ENCODE data around the gene NHLRC4. TPM values are rescaled to one million over a fixed set of nuclear protein-coding genes. Genes with fewer than 3 reads are reported as not detected.

NHLRC4 gene
- total and polyA plus RNA-seq, 2 donors (not counting 1 experiment from before 2014, with no cell fraction given) = 2.2 to 4.2 TPM

GRCh38 chr16:595094-595528 lies 28.3 kb downstream of the NHLRC4 start:
- Histone ChIP-seq H3K36me3 (replicated peaks in 1 of 2; ENCODE audit: control extremely low read depth in 1 of 2, control insufficient read depth in 1 of 2, extremely low read depth in 1 of 2, insufficient read depth in 2 of 2, low read length in 1 of 2) (peaks cover 0 to 9% of the 10 kb centered on the region in 2 experiments), H3K27ac (ENCODE audit: low read length in 2 of 2) (no peak overlapping the region), H2AFZ (ENCODE audit: insufficient read depth, low read depth, low read length, poor library complexity, severe bottlenecking) (no peak overlapping the region), H3K9me3 (ENCODE audit: control extremely low read depth in 1 of 3, control insufficient read depth in 2 of 3, insufficient read depth in 1 of 3, low read length in 2 of 3) (peaks cover 0 to 7% (median 0%) of the 10 kb centered on the region in 3 donors), H3K4me2 (replicated peaks; ENCODE audit: low read depth, low read length, poor library complexity, severe bottlenecking) (no peak overlapping the region), H4K20me1 (ENCODE audit: control insufficient read depth, insufficient read depth, low read length, poor library complexity, severe bottlenecking) (peaks cover 46% of the 10 kb centered on the region), H3K27me3 (replicated peaks in 1 of 4; ENCODE audit: control extremely low read depth in 1 of 4, control insufficient read depth in 3 of 4, insufficient read depth in 4 of 4, low read length in 3 of 4) (no peaks in the 10 kb centered on the region), H3K79me2 (ENCODE audit: control insufficient read depth, insufficient read depth, low read length) (peaks cover 74% of the 10 kb centered on the region), H3K4me3 (ENCODE audit: control extremely low read depth in 1 of 5, extremely low read depth in 1 of 5, insufficient read depth in 1 of 5, low read depth in 2 of 5, low read length in 4 of 5) (no peak overlapping the region), H3K9ac (ENCODE audit: low read length) (no peak overlapping the region), H3K4me1 (ENCODE audit: control insufficient read depth in 2 of 2, insufficient read depth in 2 of 2, low read length in 2 of 2) (peaks cover 8 to 15% of the 10 kb centered on the region in 2 donors)
- CTCF ChIA-PET = no interaction called here
- Mint-ChIP-seq H3K4me3 (no peak overlapping the region), H3K4me1 (peaks cover 34% of the 10 kb centered on the region), H3K27ac (no peak overlapping the region), H3K27me3 (no peaks in the 10 kb centered on the region), H3K9me3 (ENCODE audit: insufficient read depth) (no peaks in the 10 kb centered on the region)
- TF ChIP-seq EZH2 (IDR thresholded peaks at IDR 0.05; ENCODE audit: borderline replicate concordance, insufficient read depth, low read depth, low read length, poor library complexity, severe bottlenecking) = no peak
- TF ChIP-seq CTCF (IDR thresholded peaks at IDR 0.05) = no peak
- POLR2A ChIA-PET = no interaction called here
- no peak for DNase-seq
- 91% methylated on average over 12 of the region's 18 CpGs for WGBS (ENCODE audit: insufficient coverage)
- intact Hi-C loops (cut with micrococcal nuclease) = no loop called here
- ATAC-seq (ENCODE audit: low read depth) = no peak

- peaks cover 27% of the 10 kb centered on the region for H3K4me1 Mint-ChIP-seq
- WGBS (ENCODE audit: insufficient coverage) = 95% methylated on average over 34 of the region's 34 CpGs
- no peak overlapping the region for H3K27ac ChIP-seq (ENCODE audit: low read length in 2 of 2)
- peaks cover 0 to 10% of the 10 kb centered on the region in 2 experiments for H3K36me3 ChIP-seq (replicated peaks in 1 of 2; ENCODE audit: control extremely low read depth in 1 of 2, control insufficient read depth in 1 of 2, extremely low read depth in 1 of 2, insufficient read depth in 2 of 2, low read length in 1 of 2)
- ATAC-seq (ENCODE audit: low read depth) = no peak
- no peak for DNase-seq
- H3K79me2 ChIP-seq (ENCODE audit: control insufficient read depth, insufficient read depth, low read length) = peaks cover 70% of the 10 kb centered on the region
- POLR2A ChIA-PET = no interaction called here
- peaks cover 43% of the 10 kb centered on the region for H4K20me1 ChIP-seq (ENCODE audit: control insufficient read depth, insufficient read depth, low read length, poor library complexity, severe bottlenecking)
- no peaks in the 10 kb centered on the region for H3K27me3 Mint-ChIP-seq
- CTCF ChIA-PET = interaction anchor here (0.7 kb wide), 1 partner anchor 9 kb away, joined by 3 read pairs; no protein-coding TSS in a partner anchor
- no peak overlapping the region for H2AFZ ChIP-seq (ENCODE audit: insufficient read depth, low read depth, low read length, poor library complexity, severe bottlenecking)
- peaks cover 0 to 7% (median 0%) of the 10 kb centered on the region in 3 donors for H3K9me3 ChIP-seq (ENCODE audit: control extremely low read depth in 1 of 3, control insufficient read depth in 2 of 3, insufficient read depth in 1 of 3, low read length in 2 of 3)
- no peaks in the 10 kb centered on the region for H3K9me3 Mint-ChIP-seq (ENCODE audit: insufficient read depth)
- no peak overlapping the region for H3K4me3 Mint-ChIP-seq
- H3K4me1 ChIP-seq (ENCODE audit: control insufficient read depth in 2 of 2, insufficient read depth in 2 of 2, low read length in 2 of 2) = peaks cover 0 to 7% of the 10 kb centered on the region in 2 donors
- no peaks in the 10 kb centered on the region for H3K27me3 ChIP-seq (replicated peaks in 1 of 4; ENCODE audit: control extremely low read depth in 1 of 4, control insufficient read depth in 3 of 4, insufficient read depth in 4 of 4, low read length in 3 of 4)
- H3K4me3 ChIP-seq (ENCODE audit: control extremely low read depth in 1 of 5, extremely low read depth in 1 of 5, insufficient read depth in 1 of 5, low read depth in 2 of 5, low read length in 4 of 5) = no peak overlapping the region
- no peak overlapping the region for H3K27ac Mint-ChIP-seq
- H3K9ac ChIP-seq (ENCODE audit: low read length) = no peak overlapping the region
- no peak overlapping the region for H3K4me2 ChIP-seq (replicated peaks; ENCODE audit: low read depth, low read length, poor library complexity, severe bottlenecking)
- intact Hi-C loops (cut with micrococcal nuclease) = no loop called here
- TF ChIP-seq EZH2 (IDR thresholded peaks at IDR 0.05; ENCODE audit: borderline replicate concordance, insufficient read depth, low read depth, low read length, poor library complexity, severe bottlenecking) = no peak
- no peak for TF ChIP-seq CTCF (IDR thresholded peaks at IDR 0.05)
These were observed 29.3 kb downstream of the NHLRC4 start for GRCh38 chr16:595942-596735.
